Mucosa of descending colon (tissue), 3 donors: ENCODE data around the gene CREBRF. TPM values are rescaled to one million over a fixed set of nuclear protein-coding genes. Genes with fewer than 3 reads are reported as not detected.
"Not testable (repeated sequence)": the region's sequence is repeated elsewhere in the genome, so short reads cannot be mapped to it uniquely, and the experiment has no call there.

ENCODE experiments used
- ATAC-seq: fragments of 200-7000 bp; cut with Tn5 transposase; one replicate; pipeline ENCODE4 v1.9.1; 2020; ENCODE audit warnings: mild to moderate bottlenecking, moderate library complexity
- DNase-seq, 3 donors: peaks; one replicate each; pipeline ENCODE4 v3.0.0-alpha.2; 2020
- H3K36me3 ChIP-seq: fragments of 200-600 bp; one replicate; pipeline ENCODE4 v1.8.0; 2021; ENCODE audit warnings: low read depth, mild to moderate bottlenecking
- H3K4me1 ChIP-seq: fragments of 200-600 bp; one replicate; pipeline ENCODE4 v1.8.0; 2021; ENCODE audit warnings: low read depth, mild to moderate bottlenecking
- H3K4me3 ChIP-seq: fragments of 200-600 bp; one replicate; pipeline ENCODE4 v1.8.0; 2021; ENCODE audit warnings: mild to moderate bottlenecking
- H3K9me3 ChIP-seq: fragments of 200-600 bp; one replicate; pipeline ENCODE4 v1.8.0; 2021; ENCODE audit warnings: mild to moderate bottlenecking
- intact Hi-C, 2 donors: fragments of 100-400 bp; cut with DNase I in 1 of 2; cut with micrococcal nuclease in 1 of 2; formaldehyde crosslinking; loops; one replicate each; pipeline versions ENCODE4 v1.11.0 to v1.11.1; 2022; cut with DNase I, micrococcal nuclease
- total RNA-seq, 3 donors: library from RNA; stranded (reverse); fragmentation: NEBNext Ultra II Directional in 2 of 3; extraction: Animal tissue kit (Norgen Biotek cat#: 25700) in 2 of 3; gene quantifications; one replicate each; pipeline versions ENCODE4 v1.2.1 to v1.2.4, GENCODE V29; 2021 to 2023
- TF ChIP-seq, protein P1 (sequence below): fragments of 200-600 bp; IDR thresholded peaks from one replicate; pipeline ENCODE4 v1.8.0; 2022; ENCODE audit warnings: antibody characterized with exemption, mild to moderate bottlenecking
- donor health status: DM: no; HTN: no; CAD: no; lungs with moderate emphysema.
- donor health status: DM: no; HTN: no; CAD: no.
- donor health status: DM: no; HTN: yes; CAD: no.

Gene CREBRF
- total RNA-seq, 3 donors from 2014 or later = 16.2 to 59.3 (median 27.0) TPM

- ATAC-seq (no peak), DNase-seq (no peak)
- no peaks in the 10 kb centered on the region for H3K36me3 ChIP-seq
- H3K9me3 ChIP-seq = no peaks in the 10 kb centered on the region
- no peaks in the 10 kb centered on the region for H3K4me1 ChIP-seq
- H3K4me3 ChIP-seq = no peak overlapping the region
- TF ChIP-seq, protein P1, sequence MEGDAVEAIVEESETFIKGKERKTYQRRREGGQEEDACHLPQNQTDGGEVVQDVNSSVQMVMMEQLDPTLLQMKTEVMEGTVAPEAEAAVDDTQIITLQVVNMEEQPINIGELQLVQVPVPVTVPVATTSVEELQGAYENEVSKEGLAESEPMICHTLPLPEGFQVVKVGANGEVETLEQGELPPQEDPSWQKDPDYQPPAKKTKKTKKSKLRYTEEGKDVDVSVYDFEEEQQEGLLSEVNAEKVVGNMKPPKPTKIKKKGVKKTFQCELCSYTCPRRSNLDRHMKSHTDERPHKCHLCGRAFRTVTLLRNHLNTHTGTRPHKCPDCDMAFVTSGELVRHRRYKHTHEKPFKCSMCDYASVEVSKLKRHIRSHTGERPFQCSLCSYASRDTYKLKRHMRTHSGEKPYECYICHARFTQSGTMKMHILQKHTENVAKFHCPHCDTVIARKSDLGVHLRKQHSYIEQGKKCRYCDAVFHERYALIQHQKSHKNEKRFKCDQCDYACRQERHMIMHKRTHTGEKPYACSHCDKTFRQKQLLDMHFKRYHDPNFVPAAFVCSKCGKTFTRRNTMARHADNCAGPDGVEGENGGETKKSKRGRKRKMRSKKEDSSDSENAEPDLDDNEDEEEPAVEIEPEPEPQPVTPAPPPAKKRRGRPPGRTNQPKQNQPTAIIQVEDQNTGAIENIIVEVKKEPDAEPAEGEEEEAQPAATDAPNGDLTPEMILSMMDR = no peak
- intact Hi-C loops = no loop called here
Observed at GRCh38 chr5:173075970-173076369, 19.8 kb downstream of the CREBRF start.

DNA sequence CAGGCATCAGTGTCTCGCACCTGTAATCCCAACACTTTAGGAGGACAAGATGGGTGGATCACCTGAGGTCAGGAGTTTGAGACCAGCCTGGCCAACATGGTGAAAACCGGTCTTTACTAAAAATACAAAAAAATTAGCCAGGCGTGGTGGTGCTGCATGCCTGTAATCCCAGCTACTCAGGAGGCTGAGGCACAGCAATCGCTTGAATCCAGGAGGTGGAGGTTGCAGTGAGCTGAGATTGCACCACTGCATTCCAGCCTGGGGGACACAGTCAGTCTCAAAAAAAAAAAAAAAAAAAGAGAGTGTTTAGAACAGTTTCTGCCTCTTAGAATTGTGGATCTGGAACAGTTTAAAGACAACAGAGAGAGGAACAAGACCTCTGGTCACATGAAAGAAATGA is 20.3 kb downstream of the CREBRF start:
- intact Hi-C loops, DNase-seq, H3K36me3 ChIP-seq, H3K4me3 ChIP-seq, H3K9me3 ChIP-seq, ATAC-seq, H3K4me1 ChIP-seq: not testable (repeated sequence)

- Histone ChIP-seq H3K36me3 (no peaks in the 10 kb centered on the region), H3K9me3 (no peaks in the 10 kb centered on the region), H3K4me1 (no peaks in the 10 kb centered on the region), H3K4me3 (no peak overlapping the region)
- ATAC-seq (no peak), DNase-seq (no peak)
- intact Hi-C loops = no loop called here
- TF ChIP-seq, protein P1 = no peak
Observed at GRCh38 chr5:173078878-173079277, 22.7 kb downstream of the CREBRF start.

GRCh38 chr5:173089581-173089980 is 33.4 kb downstream of the CREBRF start:
- no peak for DNase-seq
- Histone ChIP-seq H3K36me3 (no peaks in the 10 kb centered on the region), H3K9me3 (no peaks in the 10 kb centered on the region), H3K4me1 (peaks cover 8% of the 10 kb centered on the region), H3K4me3 (no peak overlapping the region)
- TF ChIP-seq, protein P1 = no peak
- intact Hi-C loops = no loop called here
- ATAC-seq = no peak

GRCh38 chr5:173090639-173091038 is 34.5 kb downstream of the CREBRF start:
- ATAC-seq (no peak), DNase-seq (no peak)
- H3K9me3 ChIP-seq = no peaks in the 10 kb centered on the region
- intact Hi-C loops = no loop called here
- no peak overlapping the region for H3K4me3 ChIP-seq
- peaks cover 8% of the 10 kb centered on the region for H3K4me1 ChIP-seq
- TF ChIP-seq, protein P1 = no peak
- no peaks in the 10 kb centered on the region for H3K36me3 ChIP-seq

DNA sequence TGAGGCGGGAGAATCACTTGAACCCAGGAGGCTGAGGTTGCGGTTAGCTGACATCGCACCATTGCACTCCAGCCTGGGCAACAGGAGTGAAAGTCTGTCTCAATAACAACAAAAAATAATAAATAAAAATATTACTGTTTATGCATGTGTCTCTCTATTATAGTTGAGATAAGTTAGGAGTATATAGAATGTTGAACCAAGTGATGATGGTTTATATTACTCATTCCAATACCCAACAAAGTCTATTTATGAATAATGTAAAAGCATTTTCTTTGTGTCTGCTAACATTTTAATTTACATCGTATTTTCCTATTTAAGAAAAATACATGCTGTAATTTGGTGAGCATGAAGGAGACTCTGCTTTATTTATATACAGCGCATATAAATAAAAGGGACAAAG is 35.8 kb downstream of the CREBRF start:
- ATAC-seq (no peak), DNase-seq (no peak)
- H3K9me3 ChIP-seq = no peaks in the 10 kb centered on the region
- H3K4me3 ChIP-seq = no peak overlapping the region
- peaks cover 8% of the 10 kb centered on the region for H3K4me1 ChIP-seq
- H3K36me3 ChIP-seq = no peaks in the 10 kb centered on the region
- intact Hi-C loops = no loop called here
- TF ChIP-seq, protein P1 = no peak
